GM12874 (cell line): ENCODE data around the gene MAOA.

ENCODE experiments used
- TF ChIP-seq, protein P1 (sequence below): IDR thresholded peaks from 2 replicates; pipeline ENCODE4 v1.5.1; 2011; ENCODE audit warnings: low read depth, mild to moderate bottlenecking, control low read depth, low read length, moderate library complexity; ENCODE audit not compliant: insufficient read depth

Gene MAOA

DNA sequence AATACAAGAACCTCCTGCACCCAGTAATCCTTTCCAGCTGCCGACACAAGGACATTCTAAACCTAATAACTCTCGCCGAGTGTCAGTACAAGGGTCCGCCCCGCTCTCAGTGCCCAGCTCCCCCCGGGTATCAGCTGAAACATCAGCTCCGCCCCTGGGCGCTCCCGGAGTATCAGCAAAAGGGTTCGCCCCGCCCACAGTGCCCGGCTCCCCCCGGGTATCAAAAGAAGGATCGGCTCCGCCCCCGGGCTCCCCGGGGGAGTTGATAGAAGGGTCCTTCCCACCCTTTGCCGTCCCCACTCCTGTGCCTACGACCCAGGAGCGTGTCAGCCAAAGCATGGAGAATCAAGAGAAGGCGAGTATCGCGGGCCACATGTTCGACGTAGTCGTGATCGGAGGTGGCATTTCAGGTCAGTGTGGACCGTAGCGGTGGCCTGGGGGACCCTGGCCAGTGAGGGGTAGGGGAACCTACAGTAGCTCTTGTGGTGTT lies at the start of gene MAOA:
TSS of gene MAOA (plus strand) at position 295 of the 490 bp plus-strand sequence. CDS start at position 338, 43 bp downstream.
- TF ChIP-seq, protein P1, sequence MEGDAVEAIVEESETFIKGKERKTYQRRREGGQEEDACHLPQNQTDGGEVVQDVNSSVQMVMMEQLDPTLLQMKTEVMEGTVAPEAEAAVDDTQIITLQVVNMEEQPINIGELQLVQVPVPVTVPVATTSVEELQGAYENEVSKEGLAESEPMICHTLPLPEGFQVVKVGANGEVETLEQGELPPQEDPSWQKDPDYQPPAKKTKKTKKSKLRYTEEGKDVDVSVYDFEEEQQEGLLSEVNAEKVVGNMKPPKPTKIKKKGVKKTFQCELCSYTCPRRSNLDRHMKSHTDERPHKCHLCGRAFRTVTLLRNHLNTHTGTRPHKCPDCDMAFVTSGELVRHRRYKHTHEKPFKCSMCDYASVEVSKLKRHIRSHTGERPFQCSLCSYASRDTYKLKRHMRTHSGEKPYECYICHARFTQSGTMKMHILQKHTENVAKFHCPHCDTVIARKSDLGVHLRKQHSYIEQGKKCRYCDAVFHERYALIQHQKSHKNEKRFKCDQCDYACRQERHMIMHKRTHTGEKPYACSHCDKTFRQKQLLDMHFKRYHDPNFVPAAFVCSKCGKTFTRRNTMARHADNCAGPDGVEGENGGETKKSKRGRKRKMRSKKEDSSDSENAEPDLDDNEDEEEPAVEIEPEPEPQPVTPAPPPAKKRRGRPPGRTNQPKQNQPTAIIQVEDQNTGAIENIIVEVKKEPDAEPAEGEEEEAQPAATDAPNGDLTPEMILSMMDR, result no peak

DNA sequence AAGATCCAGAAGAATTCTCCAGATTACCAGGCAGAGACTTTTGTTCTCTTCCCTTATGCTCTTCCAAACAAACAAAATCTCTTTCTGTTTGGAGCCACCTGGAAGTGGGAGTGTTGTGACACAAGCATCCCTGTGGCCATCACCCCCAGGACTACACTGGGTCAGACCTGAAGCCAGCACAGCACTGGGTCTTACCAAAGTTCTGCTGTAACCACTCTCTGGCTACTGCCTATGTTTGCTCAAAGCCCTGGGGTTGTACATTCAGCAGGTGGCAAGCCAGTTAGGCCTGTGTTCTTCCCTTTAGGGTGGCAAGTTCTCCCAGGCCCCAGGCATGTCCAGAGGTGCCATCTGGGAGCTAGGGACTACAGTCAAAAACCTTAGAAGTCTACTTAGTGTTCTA lies 43.7 kb upstream of the MAOA start:
- TF ChIP-seq, protein P1, result no peak

DNA sequence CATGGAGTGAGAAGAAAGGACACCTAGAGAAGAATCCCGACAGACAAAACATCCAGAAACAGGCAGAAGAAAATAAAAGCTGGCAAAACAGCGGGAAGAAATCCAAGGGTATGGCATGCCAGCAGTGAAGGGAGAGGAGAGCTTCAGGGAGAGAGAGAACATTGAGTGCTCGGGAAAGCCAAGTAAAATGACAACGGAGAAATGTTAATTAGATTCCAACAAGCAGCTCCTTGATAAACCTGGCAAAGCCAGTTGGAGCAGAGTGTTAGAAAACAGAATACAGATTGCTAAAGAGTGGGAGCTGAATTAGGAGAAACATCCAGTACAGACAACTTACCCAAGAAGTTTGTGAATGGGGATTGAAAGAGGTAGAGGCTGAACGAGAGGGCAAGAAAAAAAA lies 40.4 kb upstream of the MAOA start:
- TF ChIP-seq, protein P1, result no peak

DNA sequence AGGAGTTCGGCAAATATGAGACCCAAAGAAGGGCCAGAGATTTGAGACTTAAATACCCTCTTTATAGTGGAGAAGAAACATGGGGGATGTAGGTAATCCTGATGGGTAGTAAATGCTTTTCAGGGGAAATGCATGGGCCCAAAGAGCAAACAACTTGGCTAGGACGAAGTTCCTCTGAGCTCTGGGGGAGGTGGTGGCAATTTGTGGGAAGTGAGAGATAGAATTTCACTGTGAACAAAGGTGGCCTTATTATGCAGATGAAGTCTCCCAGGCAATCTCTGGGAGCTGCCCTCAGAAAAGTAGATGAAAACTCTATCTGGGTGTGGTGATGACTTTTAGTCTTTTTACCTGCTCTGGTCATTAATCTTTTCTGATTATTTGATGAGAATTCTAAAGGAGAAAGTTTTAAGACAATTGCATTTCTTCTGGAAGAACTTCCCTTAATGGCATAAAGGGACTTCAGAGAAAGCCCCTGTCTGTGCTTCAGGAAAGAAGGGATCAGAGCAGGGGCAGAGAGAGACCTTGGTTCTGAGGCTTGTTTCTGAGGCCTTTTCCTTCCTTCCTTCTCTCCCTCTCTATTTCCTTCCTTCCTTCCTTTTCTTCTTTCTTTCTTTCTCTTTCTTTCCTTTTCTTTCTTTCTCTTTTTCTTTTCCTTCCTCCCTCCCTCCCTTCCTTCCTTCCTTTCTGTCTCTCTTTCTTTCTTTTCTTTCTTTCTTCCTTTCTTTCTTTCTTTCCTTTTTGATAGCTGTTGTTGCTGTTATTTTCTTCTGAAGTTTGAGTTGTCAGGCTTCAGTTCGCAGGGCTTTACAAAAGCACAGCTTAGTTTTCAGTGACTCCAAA lies 37.5 kb upstream of the MAOA start:
- TF ChIP-seq, protein P1, result no peak

DNA sequence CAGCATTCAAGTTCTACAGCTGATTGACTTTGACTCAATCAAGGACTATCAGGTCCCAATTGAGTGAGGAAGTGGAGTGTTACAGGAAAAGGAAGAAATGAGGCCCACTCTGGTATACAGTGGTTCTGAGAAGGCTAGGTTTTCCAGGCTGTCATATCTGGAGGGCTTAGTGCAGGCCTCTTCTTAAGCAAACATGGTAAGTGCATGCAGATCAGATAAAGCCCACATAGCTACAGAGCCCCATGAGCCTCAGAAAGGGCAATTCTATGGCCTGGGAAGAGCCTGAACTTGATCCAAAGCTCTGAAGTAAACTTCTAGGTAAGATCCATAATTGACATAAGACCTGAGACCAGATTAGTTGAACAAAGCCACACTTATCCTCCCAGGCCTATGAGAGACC lies 29.0 kb upstream of the MAOA start:
- TF ChIP-seq, protein P1, result no peak

DNA sequence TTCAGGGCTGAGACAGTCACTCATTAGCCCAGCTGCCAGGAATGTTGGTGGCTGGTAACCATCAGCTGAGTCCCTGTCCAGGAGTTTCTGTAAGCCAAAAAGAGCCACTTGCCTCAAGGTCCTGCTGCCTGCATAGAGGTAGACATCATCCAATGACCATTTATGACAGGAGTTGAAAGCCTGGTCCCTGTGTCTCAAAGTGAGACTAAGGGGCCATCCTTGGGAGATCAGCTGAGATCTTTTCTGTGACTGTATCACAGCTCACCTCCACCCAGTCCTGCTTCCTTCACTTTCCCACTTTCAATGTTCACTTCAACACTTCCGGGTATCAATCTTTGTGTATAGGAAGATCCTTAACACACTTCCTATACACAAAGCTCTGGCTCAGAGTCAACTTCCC lies 28.4 kb upstream of the MAOA start:
- TF ChIP-seq, protein P1, result no peak

DNA sequence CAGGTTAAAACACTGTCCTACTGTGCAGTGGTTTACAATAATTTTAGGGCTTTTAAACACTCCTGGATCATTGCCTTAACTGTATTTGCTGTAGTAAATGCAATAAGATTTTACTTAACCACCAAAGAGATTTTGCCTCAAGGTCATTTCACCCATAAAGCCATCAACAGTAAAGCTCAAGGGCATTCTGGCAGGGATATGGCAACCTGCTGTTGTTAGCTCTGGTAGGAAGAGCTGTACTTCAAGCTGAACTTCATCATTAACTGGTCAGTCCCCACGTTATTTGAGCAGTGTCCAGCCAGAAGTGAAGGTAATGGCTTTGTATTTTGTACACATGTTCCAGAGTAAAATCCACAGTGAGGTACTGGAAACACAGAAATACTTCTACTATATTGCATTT lies 26.9 kb upstream of the MAOA start:
- TF ChIP-seq, protein P1, result no peak
